HG03039 (cell line): ENCODE data around the gene KLF12.
A peak's percentile ranks its signal among the peaks of the same experiment; 100 is the strongest.

Experiments
- ATAC-seq: cut with Tn5 transposase; IDR thresholded peaks from one replicate; pipeline ENCODE4 v1.9.1; 2021; ENCODE audit warnings: mild to moderate bottlenecking, moderate library complexity; ENCODE audit not compliant: unreplicated experiment

The KLF12 gene

DNA sequence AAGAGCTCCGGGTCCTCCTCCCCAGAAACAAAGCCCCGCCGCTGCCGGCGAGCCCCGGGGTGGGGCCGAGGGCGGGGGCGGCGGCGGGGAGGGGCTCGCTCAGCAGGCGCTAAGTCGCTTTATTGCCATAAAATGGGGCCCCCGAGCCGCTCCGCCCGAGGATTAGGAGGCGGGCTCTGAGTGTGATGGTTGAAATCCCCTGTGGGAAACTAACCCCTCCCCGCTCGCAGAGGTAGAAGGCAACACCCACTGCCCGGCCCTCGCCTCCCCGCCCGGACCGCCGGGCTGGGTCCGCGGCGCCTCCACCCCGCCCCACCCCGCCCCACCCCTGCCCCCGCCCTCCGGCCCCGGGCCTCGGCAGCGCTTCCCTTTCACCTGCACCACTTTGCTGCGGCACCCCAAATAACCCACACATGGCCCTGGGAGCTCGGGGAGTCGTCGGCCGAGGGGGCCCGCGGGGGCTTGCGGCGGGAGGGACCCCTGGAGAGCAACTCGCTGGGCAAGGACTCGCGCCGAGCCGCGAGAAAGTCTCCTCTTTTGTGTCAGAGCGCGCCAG, at the start of gene KLF12:
Gene KLF12 (minus strand): TSS at position 184 of the 556 bp plus-strand sequence.
- peak; percentile 57 for ATAC-seq

DNA sequence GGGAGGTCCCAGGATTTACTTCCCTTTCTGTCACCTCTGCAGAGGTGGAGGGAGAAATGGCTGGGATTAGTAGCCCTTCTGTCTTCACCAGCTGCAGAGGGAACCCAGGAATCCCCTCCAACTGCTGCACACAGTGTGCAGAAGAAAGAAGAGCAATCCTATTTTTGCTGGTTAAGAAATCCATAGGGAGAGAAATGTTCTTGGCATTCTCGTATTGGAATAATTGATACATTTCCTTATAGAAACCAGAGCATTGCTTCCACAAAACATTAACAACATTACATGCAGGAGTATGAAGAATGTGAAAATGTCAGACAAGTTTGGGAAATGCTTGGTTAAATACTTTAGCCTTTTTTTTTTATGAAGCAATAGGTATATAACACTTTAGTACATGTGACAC, 48.3 kb upstream of the KLF12 start:
- ATAC-seq: no peak

DNA sequence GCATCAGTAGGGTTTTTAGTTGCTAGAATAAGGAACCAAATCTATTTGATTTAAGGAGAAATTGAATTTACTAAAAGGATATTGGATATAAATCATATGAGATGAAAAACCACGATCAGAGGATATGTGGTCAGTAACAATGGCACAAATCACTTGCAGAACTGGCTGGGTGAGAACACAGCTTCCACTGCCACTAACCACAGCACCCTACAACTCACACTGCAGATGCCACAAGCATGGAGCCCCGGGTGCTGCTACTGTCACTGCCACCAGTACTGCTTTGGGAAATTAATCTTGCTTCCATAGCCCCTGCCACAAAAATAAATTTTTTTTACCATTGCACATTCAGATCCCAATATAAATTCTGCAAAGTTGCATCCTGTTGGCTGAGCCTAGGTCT, 40.6 kb upstream of the KLF12 start:
- ATAC-seq: no peak

DNA sequence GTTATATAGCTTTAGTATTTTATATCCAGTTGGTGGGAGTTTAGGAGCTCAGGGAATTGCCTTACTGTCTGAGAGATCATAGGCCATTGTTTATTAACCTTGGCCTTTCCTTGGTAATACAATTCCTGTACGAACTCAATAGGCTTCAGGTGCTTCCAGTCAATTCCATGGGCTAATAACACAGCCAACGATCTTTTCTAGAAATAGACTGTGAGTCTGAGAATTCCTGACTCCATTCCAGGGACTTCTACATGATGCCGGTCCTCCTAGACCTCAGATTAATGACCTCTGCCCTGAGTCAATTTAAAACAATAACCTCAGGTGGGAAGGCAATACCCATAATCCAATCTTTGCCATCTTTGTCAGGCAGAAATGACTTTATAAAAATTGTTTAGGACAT, 39.6 kb upstream of the KLF12 start:
- no peak for ATAC-seq

DNA sequence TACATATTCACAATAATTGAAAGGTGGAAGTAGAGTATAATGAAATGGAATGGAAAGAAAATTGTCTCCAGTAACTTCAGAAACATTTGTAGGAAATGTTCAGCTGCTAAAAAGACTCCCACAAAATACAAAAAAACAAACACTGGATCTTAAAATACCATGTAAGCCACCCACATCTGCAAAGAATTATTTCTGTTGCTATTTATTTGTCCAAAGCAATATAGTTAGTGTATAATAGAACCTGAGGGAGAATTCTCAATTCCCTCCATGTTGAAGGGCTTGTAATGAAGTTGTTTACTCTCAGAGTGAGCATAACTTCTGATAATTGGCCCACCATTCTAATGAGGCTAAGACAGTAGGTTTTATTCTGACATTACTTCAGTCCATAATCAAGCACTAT, 37.4 kb upstream of the KLF12 start:
- ATAC-seq: no peak

DNA sequence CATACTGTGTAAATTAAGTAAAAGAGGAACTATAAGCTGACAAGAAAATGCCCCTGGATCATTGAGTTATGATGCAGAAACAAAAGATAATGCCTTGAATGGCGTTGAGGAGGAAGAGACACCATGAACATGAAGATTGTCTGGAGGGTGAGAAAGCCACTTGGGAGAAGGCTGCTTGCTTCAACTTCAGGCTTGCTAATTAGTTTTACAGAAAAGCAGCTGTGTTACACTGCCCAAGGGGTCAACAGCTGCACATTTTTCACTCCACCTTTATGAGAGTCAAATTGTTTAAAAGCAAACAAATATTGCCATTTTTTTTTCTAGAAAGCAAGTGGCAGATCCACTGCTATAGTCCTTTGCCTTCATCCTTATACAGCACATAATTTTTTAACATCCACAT, 35.5 kb upstream of the KLF12 start:
- ATAC-seq: no peak

DNA sequence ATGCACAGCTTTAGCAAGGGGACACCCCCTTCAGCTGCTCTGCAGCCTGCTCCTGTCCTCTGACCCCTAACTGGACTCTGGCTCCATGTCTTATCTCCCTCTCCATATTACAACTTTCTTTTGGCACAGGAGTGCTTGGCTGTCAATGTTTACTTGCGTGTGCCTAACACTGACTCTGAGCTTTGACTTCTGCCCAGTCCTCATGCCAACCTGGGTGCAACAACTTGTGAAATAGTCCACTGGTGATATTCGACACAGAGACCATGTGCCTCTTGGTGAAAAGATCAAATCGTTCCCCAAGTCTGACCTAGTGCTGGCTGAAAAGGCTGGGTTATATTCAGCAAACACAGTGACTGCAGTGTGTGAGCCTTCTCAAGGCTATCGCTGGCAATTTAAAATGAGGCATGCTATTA, 34.1 kb upstream of the KLF12 start:
- no peak for ATAC-seq

DNA sequence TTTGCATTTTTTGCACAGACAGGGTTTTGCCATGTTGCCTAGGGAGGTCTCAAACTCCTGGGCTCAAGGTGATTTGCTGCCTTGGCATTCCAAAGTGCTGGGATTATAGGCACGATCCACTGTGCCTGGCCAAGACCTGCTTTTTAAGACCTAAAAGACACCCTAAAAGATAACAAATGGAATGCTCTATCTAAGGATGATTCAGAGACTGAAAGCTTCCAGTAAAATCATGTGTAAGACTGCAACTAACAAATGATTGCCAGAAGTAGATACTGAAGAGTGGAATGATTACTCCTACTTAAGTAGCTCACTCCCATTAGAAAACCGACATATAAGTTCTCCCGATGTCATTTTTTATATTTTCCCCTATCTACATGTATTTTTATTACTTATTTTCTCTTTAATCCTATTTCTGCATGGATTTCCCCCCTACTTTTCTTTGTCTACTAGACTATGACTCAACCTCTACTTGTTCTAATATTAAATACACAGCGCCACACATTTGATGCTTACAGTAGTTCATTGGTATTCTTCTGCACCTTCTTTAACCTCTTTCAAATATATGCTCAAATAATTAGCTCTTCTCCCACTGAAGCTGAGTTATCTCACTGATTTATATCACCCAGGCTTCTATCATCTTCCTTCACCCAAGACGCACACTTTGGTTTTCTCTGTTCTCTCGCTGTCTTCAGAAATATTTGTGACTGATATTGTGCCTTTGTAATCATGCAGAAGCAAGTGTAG, 32.2 kb upstream of the KLF12 start:
- ATAC-seq: no peak

DNA sequence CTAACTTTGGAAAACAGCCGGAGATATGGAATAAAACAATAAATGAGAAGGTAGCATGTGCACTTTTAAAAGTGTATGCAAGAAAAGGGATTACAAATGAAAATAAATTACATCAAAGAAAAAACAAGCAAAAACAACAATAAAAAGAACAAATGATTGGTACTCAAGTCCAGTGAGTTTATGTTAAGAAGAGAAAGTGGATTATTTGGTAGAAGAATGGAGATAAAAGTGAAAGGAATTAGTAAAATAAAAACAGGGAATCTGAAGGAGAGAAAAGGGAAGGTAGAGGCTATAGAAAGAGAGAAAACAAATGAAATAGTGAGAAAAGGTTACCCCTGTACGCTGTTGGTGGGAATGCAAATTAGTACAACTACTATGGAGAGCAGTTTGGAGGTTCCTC, 28.6 kb upstream of the KLF12 start:
- no peak for ATAC-seq

DNA sequence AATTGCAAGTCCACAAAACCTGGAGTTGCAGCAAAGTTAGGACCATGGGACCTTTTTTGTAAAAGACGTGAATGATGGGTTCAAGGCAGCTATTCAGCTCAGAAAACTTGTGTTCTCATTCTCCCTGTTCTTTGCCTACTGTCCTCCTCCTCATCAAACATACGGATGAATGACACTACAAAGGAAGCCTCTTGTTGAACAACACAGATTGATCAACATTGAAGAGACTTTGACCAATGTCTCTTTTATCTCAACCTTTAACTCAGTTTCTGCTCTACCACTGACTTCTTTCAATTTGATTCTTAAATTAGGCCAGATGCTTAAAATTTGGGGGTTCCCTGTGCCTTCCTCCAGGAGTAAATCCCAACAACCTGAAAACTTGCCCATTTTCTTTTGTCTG, 27.9 kb upstream of the KLF12 start:
- no peak for ATAC-seq

DNA sequence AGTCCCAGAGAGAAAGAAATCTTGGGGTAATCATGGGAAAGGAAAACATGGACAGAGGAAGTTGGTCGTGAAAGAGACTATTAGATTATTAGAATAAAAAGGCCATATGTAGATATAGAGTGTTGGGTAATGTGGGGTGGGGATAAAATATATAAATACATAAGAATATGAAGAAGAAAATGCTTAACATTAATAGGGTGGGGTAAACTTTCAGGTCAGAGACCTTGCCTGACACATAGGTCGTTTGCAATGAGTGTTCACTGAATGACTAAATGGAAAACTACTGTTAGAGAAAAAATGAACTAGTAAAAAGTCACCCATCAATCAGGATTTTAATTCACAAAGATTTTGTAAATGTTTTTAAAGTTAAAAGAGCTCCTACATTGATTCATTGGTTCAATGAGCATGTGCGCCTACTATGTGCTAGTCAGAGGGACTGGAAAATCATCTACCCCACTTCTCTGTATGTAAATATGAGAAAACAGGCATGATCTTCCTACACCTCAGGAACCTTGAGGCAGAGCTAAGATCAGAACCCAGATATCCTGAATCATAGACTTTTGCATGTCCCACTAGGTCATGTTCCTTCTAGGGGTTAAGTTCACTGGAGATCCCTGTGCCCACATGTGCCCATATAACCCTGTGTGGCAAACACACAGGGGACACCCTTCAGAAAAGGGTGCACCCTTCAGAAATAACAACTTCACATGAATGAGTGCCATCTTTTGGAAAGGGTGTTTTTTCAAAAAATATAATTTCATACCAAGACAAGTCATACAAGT, 24.6 kb upstream of the KLF12 start:
- no peak for ATAC-seq

DNA sequence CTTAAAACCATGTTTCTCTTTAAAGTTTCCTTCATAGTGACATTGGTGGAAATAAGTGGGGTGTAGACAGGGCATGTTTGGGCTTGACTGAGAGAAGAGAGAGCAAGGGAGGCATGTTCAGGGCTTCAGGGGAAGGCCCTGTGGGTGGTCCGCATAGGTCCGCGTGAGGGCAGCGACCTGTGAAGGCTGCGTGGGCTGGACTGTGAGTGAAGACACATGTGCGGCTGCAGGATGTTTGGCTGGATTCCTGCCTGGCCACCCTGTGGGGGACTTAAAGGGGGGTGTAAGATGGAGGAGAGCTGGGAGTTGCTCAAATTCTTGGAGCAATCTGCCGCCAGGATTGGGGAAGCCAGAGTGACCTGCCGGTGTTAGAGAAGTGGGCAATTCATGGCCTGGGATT, 23.8 kb upstream of the KLF12 start:
- no peak for ATAC-seq

DNA sequence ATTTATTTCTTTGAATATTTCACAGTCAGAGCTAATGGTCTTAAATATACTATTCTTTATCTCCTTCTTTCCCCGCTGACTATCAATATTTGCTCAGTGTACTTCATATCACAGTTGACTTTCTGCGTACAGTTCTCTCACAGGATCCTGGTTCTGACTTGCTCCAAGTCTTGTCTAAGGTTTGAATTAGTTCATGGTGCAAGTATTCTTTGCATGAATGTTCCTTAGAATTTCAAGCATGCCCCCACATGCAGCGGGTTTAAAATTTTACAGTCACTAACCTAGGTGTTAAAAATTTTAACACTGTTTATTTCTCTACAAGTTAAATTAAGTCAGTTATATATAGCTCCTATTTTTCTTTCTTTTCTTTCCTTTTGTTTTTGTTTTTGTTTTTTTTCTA, 20.8 kb upstream of the KLF12 start:
- ATAC-seq: no peak

DNA sequence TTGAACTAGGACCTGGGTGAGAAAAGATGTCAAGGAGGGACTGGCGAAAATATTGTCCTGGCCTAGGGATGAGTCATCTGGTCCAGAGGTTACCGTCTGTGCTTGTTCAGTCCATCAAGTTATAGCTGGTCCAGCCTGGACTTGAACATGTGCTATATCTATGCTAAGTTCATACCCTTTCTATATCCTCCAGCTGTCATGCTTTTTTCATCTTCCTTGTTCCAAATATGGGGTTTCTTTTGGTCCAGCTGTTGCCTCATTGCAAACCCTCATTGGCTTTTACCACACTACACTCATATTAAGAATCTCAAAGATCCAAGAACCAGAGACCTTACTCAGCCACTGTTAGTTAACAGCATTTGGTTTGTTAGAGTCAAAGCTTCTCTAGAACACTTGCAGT, 19.1 kb upstream of the KLF12 start:
- ATAC-seq: no peak

DNA sequence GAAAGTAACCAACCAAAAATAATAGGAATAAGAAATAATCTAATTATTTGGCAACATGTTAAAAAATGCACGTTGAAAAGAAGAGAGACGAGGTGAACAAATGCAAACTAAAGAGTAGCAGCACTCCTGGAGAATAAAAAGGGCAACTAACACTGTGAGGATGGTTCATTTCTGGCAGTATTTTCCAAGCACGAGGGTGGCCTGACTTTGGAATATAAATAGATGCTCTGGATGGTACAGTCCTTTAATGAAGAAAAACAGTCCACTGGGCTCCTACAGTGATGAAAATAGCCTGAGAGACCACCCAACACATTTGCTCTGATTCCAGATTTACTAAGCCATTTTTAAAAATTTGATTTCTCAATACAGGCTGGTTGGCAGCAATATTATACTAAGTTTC, 17.7 kb upstream of the KLF12 start:
- ATAC-seq: no peak

DNA sequence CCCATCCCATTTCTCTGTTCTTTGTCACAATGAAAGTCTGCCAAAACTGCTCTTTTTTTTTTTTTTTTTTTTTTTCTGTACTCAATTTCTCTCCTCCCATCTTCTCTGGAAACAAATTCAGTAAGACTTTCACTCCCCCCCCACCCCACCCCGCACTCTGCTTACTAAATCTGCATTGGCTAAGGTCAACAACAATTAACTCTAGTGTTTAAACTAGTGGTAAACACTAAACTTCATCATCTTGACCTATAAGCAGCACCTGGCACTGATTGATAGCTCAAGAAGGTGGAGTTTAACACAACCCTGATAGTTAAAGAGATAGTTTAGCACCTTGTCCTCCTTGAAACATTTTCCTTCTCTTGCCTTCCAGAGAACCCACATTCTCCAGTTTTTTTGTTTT, 14.1 kb upstream of the KLF12 start:
- no peak for ATAC-seq

DNA sequence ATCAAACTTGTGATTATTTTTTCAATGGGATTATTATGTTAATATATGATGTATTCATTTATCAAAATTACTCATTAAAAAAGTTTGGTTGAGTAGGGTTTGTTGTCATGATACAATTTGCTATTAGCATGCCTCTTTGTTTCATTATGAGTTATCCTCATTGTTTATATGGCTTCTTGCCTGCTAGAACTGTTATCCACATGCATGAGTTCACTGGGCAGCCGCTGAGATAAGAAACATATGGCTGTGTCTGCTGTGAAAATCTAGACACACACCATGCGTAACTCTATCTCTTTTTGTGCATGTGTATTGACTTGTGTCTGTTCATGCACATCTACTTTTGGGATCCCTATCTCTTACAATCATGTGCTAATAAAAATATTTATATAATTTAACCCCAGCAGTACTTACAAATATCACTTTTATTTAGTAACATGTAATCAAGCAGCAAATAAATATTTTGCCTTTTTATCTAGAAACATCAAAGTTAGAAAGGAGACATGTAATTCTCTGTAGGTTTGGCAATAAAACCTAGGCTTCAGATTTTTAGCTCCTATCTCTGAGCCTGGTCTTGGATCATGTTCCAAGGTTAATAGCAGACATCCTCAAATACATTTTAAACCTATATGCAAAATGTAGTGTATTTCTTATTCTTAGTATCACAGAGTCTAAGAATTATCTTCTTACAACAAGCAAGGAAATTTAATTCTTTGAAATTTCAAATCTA, 11.2 kb upstream of the KLF12 start:
- ATAC-seq: no peak

DNA sequence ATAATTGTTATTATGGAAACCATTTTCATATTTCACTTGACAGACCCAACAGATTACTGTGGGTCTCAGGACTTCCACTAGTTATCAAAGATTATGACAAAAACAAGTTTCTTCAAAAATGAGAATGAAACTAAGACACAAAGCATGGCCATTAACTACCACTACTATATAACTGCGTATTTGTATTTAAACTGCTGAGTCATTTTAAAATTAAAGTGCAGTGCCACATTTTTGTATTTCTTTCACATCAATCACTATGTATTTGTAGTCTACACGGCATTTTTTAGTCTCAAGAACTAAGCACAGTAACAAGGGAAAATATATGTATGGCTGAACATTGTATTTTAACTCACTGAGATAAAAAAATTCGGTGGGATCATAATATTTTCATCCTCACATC, 10.1 kb upstream of the KLF12 start:
- no peak for ATAC-seq

DNA sequence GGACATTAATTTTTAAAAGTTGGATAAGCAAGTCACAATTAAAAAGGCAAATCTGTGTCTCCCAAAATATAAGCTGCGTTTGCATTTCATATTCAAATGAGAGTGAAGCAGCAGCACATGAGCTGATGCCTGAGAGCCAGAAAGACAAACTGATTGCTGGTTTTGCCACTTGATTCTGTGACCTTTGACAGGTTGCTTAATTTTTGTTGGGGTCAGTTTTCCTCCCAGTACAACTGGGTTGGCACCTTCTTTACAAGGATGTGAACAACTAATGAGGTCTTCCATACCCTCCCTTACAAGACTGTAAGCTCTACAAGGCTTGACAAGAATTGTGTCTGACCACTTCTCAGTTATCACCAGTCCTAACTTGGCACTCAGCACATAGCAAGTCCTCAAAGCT, 8.1 kb upstream of the KLF12 start:
- ATAC-seq: no peak

DNA sequence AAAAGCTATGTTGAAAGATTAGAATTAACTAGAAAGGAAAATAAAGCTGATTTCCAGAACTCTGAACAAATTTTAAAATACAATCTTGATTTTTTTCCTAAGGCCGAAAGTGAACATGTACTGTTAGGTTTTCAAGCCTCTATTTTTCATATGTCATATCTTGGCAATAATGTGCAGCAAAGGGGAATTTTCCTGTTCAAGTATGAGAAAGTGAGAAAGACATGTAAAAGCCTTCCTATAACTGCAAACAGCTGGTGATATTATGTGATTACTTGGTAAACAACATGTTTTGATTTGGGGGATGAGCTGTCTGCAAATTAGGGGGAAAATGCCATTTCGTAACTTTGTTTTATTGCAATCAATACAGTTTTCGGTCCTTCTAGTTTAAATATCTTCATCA, 4.0 kb upstream of the KLF12 start:
- ATAC-seq: no peak

DNA sequence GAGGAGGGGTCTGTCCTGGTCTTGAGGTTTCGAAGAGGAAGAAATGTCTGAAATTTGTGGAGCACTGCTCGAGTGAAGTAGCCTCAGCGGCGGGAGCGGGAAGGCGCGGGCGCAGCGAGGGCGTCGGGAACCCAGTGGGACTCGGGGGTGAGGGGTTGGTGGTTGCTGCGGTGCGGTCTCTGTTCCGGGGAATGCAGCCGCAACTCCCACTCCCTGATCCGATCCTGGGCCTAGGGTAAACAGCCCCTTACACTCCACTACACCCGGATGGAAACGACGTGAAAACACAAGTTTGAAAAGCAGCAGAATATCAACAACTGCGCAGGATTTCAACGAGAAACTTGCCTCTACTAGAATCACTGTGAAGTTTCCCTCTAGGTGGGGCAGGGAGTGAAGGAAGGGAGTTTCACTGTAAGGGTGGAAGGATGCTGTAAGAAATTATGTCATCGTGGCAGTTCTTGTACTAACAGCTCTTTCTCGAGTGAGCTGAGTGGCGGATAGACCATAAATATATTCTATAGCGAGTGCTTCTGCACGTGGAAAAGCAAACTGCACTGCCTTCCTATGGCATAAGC, 2.0 kb upstream of the KLF12 start:
- no peak for ATAC-seq
